Measurements from ENCODE around the gene TPD52L1.

The TPD52L1 gene

DNA sequence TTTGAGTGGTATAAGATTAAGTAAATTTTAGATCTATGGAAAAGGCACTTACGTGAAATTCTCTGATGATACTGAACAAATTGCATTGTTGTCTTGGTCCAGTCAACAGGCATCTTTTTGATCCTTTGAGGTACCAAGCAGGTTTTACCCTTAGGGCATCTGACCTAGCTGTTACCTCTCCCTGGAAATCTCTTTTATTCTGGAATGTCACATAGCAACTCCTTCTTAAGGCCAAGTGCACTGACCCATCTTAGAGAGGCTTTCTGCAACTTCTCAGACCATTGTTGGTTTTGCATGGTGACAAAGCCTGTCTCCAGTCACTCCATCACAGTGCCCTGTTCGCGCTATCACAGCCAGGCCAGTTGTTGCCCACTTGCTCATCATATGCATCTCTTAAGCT, 42.0 kb downstream of the TPD52L1 start:
- ATAC-seq = no peak
- TF ChIP-seq, protein P1, sequence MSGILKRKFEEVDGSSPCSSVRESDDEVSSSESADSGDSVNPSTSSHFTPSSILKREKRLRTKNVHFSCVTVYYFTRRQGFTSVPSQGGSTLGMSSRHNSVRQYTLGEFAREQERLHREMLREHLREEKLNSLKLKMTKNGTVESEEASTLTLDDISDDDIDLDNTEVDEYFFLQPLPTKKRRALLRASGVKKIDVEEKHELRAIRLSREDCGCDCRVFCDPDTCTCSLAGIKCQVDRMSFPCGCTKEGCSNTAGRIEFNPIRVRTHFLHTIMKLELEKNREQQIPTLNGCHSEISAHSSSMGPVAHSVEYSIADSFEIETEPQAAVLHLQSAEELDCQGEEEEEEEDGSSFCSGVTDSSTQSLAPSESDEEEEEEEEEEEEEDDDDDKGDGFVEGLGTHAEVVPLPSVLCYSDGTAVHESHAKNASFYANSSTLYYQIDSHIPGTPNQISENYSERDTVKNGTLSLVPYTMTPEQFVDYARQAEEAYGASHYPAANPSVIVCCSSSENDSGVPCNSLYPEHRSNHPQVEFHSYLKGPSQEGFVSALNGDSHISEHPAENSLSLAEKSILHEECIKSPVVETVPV (CRISPR knock-in tag; IDR thresholded peaks at IDR 0.05) = no peak
- TF ChIP-seq ARNTL (CRISPR knock-in tag; IDR thresholded peaks at IDR 0.05; ENCODE audit: borderline replicate concordance, low read depth) = no peak
- no peak for TF ChIP-seq PPARA (CRISPR knock-in tag; IDR thresholded peaks at IDR 0.05; ENCODE audit: borderline replicate concordance)
- no peak for TF ChIP-seq ZNF565 (CRISPR knock-in tag; conservative IDR thresholded peaks at IDR 0.05; ENCODE audit: low read depth)
- no peak for TF ChIP-seq ESRRG (CRISPR knock-in tag; IDR thresholded peaks at IDR 0.05)
- no peak for TF ChIP-seq ZFP3 (CRISPR knock-in tag; IDR thresholded peaks at IDR 0.05)
- no peak for TF ChIP-seq BACH2 (CRISPR knock-in tag; IDR thresholded peaks at IDR 0.05; ENCODE audit: borderline replicate concordance)
- no peak for TF ChIP-seq ISL1 (CRISPR knock-in tag; IDR thresholded peaks at IDR 0.05)
- TF ChIP-seq, protein P2, sequence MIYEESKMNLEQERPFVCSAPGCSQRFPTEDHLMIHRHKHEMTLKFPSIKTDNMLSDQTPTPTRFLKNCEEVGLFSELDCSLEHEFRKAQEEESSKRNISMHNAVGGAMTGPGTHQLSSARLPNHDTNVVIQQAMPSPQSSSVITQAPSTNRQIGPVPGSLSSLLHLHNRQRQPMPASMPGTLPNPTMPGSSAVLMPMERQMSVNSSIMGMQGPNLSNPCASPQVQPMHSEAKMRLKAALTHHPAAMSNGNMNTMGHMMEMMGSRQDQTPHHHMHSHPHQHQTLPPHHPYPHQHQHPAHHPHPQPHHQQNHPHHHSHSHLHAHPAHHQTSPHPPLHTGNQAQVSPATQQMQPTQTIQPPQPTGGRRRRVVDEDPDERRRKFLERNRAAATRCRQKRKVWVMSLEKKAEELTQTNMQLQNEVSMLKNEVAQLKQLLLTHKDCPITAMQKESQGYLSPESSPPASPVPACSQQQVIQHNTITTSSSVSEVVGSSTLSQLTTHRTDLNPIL (CRISPR knock-in tag; IDR thresholded peaks at IDR 0.05; ENCODE audit: low read depth) = no peak
- TF ChIP-seq GLIS3 (CRISPR knock-in tag; IDR thresholded peaks at IDR 0.05) = no peak
- no peak for TF ChIP-seq OSR1 (CRISPR knock-in tag; IDR thresholded peaks at IDR 0.05)

DNA sequence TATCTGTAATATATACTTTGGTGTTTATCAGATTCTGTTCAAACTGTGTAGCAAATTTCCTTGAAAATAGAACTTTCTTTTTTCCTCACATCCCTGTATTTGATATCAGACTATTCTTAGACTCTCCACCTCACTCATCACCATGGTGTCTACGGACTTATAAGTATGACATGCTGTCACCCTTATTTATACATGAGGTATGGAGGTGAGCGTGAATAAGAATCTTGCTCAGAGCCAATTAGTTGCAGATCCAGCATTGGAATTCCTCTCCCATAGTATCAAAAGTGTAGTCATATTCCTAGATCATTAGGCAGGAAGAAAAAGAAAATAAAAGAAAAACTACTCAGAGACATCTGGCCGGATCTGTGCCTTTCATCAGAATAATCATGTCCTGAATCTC, 43.0 kb downstream of the TPD52L1 start:
- no peak for TF ChIP-seq TOX (CRISPR knock-in tag; IDR thresholded peaks at IDR 0.05; ENCODE audit: borderline replicate concordance)
- TF ChIP-seq PPARA (CRISPR knock-in tag; IDR thresholded peaks at IDR 0.05; ENCODE audit: borderline replicate concordance) = no peak
- TF ChIP-seq OSR1 (CRISPR knock-in tag; IDR thresholded peaks at IDR 0.05) = no peak
- TF ChIP-seq POU6F1 (CRISPR knock-in tag; IDR thresholded peaks at IDR 0.05; ENCODE audit: borderline replicate concordance, low read depth) = no peak
- no peak for TF ChIP-seq SNAI2 (CRISPR knock-in tag; IDR thresholded peaks at IDR 0.05)
- no peak for TF ChIP-seq ISL1 (CRISPR knock-in tag; IDR thresholded peaks at IDR 0.05)
- TF ChIP-seq, protein P1 (CRISPR knock-in tag; IDR thresholded peaks at IDR 0.05) = no peak
- no peak for TF ChIP-seq ZNF8 (CRISPR knock-in tag; IDR thresholded peaks at IDR 0.05)
- TF ChIP-seq ESRRG (CRISPR knock-in tag; IDR thresholded peaks at IDR 0.05) = no peak
- TF ChIP-seq CSDC2 (CRISPR knock-in tag; IDR thresholded peaks at IDR 0.05) = no peak
- no peak for TF ChIP-seq TSHZ2 (CRISPR knock-in tag; IDR thresholded peaks at IDR 0.05)
- ATAC-seq = no peak; the same call in 2 of the 3 replicates

DNA sequence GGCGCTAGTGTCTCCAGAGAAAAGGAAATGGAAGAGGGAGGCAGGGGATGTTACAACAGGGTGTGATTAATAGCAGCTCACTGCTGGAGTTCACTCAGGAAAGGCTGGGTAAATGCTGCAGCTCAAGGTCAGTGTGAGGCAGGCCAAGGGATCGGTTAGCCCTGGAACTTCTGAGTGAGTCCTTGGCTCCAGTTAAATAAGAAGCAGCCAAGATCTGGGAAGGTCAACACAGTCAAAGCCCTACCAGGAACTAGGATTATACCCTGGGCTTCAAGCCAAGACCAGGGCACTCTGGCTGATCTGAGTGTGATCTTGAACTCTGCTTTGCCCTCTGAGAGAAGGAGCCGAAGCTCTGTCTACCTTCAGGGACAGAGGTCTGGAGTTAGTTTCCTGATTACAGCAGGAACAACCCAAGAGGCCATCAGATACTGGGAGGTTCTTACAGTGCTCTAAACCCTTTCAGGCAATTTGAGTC, 44.3 kb downstream of the TPD52L1 start:
- ATAC-seq = peak; percentile 80
- 0 out of 2 replicates have a peak, but pooled peaks have one; percentile 61 for TF ChIP-seq RARB (CRISPR knock-in tag; IDR thresholded peaks at IDR 0.05)
- TF ChIP-seq PPARA (CRISPR knock-in tag; IDR thresholded peaks at IDR 0.05; ENCODE audit: borderline replicate concordance) = no peak

DNA sequence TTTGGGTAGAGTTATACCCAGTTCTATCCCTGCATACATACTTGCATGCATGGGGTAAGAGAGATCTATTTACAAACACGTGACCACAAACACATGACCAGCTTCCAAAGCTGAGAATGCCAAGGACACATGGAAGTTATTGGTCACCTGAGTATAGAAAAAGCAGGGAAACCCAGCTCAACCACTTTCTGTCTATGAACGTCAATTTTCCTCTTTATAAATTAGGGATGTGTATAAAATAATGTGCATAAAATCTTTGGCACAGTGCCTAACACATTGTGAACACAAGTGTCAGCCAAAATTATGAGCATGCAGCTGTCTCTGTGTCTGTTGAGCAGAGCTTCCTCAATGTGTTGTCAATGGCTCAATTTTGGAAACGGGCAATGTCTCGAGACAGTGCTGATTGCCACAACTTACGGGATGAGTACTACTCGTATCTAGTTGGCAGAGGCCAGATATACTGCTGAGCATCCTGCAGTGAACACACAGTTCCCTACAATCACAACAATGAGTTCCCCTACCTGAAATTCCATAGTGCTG, 44.9 kb downstream of the TPD52L1 start:
- ATAC-seq = no peak
- TF ChIP-seq ZNF565 (CRISPR knock-in tag; conservative IDR thresholded peaks at IDR 0.05; ENCODE audit: low read depth) (no peak), TCF4 (CRISPR knock-in tag; IDR thresholded peaks at IDR 0.05; ENCODE audit: borderline replicate concordance) (no peak), ESRRG (CRISPR knock-in tag; IDR thresholded peaks at IDR 0.05) (no peak), TSHZ2 (CRISPR knock-in tag; IDR thresholded peaks at IDR 0.05) (no peak), ZFP30 (CRISPR knock-in tag; IDR thresholded peaks at IDR 0.05) (no peak), POU6F1 (CRISPR knock-in tag; IDR thresholded peaks at IDR 0.05; ENCODE audit: borderline replicate concordance, low read depth) (no peak), SNAI2 (CRISPR knock-in tag; IDR thresholded peaks at IDR 0.05) (no peak)

Measured in SK-N-SH treated with all-trans-retinoic acid at 6 μM for 48 hours (cell line).